ENCODE data around the gene HSD17B13. TPM values are rescaled to one million over a fixed set of nuclear protein-coding genes. Genes with fewer than 3 reads are reported as not detected.

HSD17B13 gene
- total RNA-seq (2021) (0.07 to 0.25 TPM in 2 of 3 replicates, not detected in the other), Bru-seq, nascent RNA (percentile 29 among the genes with signal in this experiment)
- long read RNA-seq, experiment 1: 0 reads
- long read RNA-seq, experiment 2: 0 reads
- long read RNA-seq, experiment 3: 0 reads

GRCh38 chr4:87322754-87323153 lies at the start of gene HSD17B13:
Gene HSD17B13 (minus strand): TSS chr4:87322882. CDS start chr4:87322841, 41 bp downstream.
- TF ChIP-seq NR1H2 (CRISPR knock-in tag; IDR thresholded peaks at IDR 0.05): no peak
- no peak for TF ChIP-seq E2F4 (CRISPR knock-in tag; IDR thresholded peaks at IDR 0.05; ENCODE audit: borderline replicate concordance, low read depth)
- no peak for TF ChIP-seq TCF7 (CRISPR knock-in tag; IDR thresholded peaks at IDR 0.05; ENCODE audit: low read depth)
- no peak within 1 kb of the TSS for H3K27ac Mint-ChIP-seq
- no peaks in the 10 kb centered on the region for H3K36me3 Mint-ChIP-seq
- H3K4me1 Mint-ChIP-seq: no peaks in the 10 kb centered on the region
- ATAC-seq (no peak), DNase-seq (ENCODE audit: low spot score) (no peak)
- H3K27me3 Mint-ChIP-seq (ENCODE audit: low read depth): no peaks in the 10 kb centered on the region
- CTCF ChIA-PET: no interaction called here
- H3K9me3 Mint-ChIP-seq: no peaks in the 10 kb centered on the region
- POLR2A ChIA-PET: no interaction called here
- no peak within 1 kb of the TSS for H3K4me3 Mint-ChIP-seq

GRCh38 chr4:87370068-87370467 lies 47.4 kb upstream of the HSD17B13 start:
- Mint-ChIP-seq H3K27ac (no peak overlapping the region), H3K4me1 (peaks cover 9% of the 10 kb centered on the region), H3K9me3 (peaks cover 26% of the 10 kb centered on the region), H3K36me3 (peaks cover 61% of the 10 kb centered on the region), H3K27me3 (ENCODE audit: low read depth) (no peaks in the 10 kb centered on the region), H3K4me3 (no peak overlapping the region)
- DNase-seq (ENCODE audit: low spot score) (no peak), ATAC-seq (no peak)
- POLR2A ChIA-PET: no interaction called here
- CTCF ChIA-PET: no interaction called here
- TF ChIP-seq TEAD4 (CRISPR knock-in tag; IDR thresholded peaks at IDR 0.05): no peak
- TF ChIP-seq GTF2I (CRISPR knock-in tag; conservative IDR thresholded peaks at IDR 0.05): no peak

GRCh38 chr4:87366521-87367162 lies 44.0 kb upstream of the HSD17B13 start:
- H3K27me3 Mint-ChIP-seq (ENCODE audit: low read depth): no peaks in the 10 kb centered on the region
- TF ChIP-seq MAX (CRISPR knock-in tag; IDR thresholded peaks at IDR 0.05): no peak
- no peak for TF ChIP-seq ZNF425 (CRISPR knock-in tag; conservative IDR thresholded peaks at IDR 0.05)
- no peak for TF ChIP-seq OVOL2 (CRISPR knock-in tag; IDR thresholded peaks at IDR 0.05; ENCODE audit: borderline replicate concordance)
- no peak for TF ChIP-seq ZMAT4 (CRISPR knock-in tag; IDR thresholded peaks at IDR 0.05)
- no peak for TF ChIP-seq NR2C2 (CRISPR knock-in tag; IDR thresholded peaks at IDR 0.05)
- TF ChIP-seq RELA (CRISPR knock-in tag; IDR thresholded peaks at IDR 0.05; ENCODE audit: borderline replicate concordance): no peak
- no peak for TF ChIP-seq E2F4 (CRISPR knock-in tag; IDR thresholded peaks at IDR 0.05; ENCODE audit: borderline replicate concordance, low read depth)
- no peak for TF ChIP-seq ZNF671 (CRISPR knock-in tag; IDR thresholded peaks at IDR 0.05)
- TF ChIP-seq HMGA2 (CRISPR knock-in tag; IDR thresholded peaks at IDR 0.05): no peak
- no peak for TF ChIP-seq ZNF396 (CRISPR knock-in tag; IDR thresholded peaks at IDR 0.05; ENCODE audit: borderline replicate concordance)
- no peak for TF ChIP-seq PRRX2 (CRISPR knock-in tag; IDR thresholded peaks at IDR 0.05)
- no peak for TF ChIP-seq GABPB1 (CRISPR knock-in tag; IDR thresholded peaks at IDR 0.05)
- no peak for TF ChIP-seq JUN (CRISPR knock-in tag; IDR thresholded peaks at IDR 0.05)
- TF ChIP-seq NFYB (CRISPR knock-in tag; conservative IDR thresholded peaks at IDR 0.05; ENCODE audit: low read depth): no peak
- no peak for DNase-seq (ENCODE audit: low spot score)
- ChIA-PET CTCF (no interaction called here), POLR2A (no interaction called here)
- peaks cover 23% of the 10 kb centered on the region for H3K4me1 Mint-ChIP-seq
- peaks cover 59% of the 10 kb centered on the region for H3K36me3 Mint-ChIP-seq
- ATAC-seq: no peak
- H3K9me3 Mint-ChIP-seq: peaks cover 26% of the 10 kb centered on the region
- no peak overlapping the region for H3K27ac Mint-ChIP-seq
- H3K4me3 Mint-ChIP-seq: no peak overlapping the region

Measured in WTC11 (cell line).